GM18520 (cell line): ENCODE data around the gene NF2.

Experiments used
- ATAC-seq: cut with Tn5 transposase; IDR thresholded peaks from one replicate; pipeline ENCODE4 v1.9.1; 2021; ENCODE audit not compliant: unreplicated experiment

The NF2 gene

GRCh38 chr22:29661336-29661735 is 57.9 kb downstream of the NF2 start:
- ATAC-seq, result no peak

DNA sequence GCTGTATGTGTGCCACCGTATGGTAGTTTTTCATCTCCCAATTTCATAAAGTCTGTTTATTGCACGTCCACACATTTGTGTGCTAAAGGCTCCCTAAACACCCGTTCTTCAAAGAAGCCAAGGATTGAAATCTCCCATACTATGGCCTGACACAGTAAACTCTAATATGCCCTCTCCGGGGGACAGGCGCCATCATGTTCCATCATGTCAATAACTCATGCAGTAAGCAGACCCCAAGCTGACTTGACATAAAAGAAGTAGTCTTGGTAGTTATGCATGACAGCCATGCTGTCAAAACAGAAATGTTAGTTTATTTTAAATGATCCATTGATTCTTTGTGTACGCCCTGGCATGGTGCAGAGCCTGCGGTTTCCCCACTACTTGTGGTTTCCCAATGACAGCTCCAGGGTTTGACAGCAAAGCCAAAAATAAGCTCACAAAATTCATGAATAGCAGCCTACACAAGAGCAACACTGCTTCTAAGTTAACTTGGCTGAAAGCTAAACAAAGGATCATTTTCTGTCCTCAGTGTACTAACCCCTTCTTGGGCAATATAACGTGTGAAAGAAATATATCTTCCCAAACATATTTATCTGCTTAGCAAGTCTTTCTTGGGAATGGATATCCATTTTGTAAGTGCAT is 59.9 kb downstream of the NF2 start:
- ATAC-seq, result no peak

GRCh38 chr22:29665486-29665885 is 62.1 kb downstream of the NF2 start:
- no peak for ATAC-seq

DNA sequence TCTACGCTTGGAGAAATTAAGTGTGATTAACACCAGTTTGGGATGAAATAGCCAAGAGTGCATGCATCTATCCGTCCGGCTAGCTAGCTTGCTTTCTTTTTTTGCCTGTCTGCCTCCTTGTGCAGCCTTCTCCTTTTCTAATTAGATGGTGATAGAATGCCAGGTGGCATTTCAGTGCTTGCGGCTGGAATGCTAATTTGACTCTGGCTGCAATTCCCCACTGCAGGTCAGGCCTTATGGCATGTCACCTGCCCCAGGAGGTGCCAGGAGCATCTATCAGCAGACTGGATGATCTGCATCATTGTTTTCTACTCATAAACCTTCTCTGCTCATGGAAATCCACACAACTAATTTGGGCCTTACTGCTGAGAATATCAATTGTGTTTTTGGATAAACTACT is 65.2 kb downstream of the NF2 start:
- no peak for ATAC-seq

GRCh38 chr22:29670626-29671025 is 67.2 kb downstream of the NF2 start:
- no peak for ATAC-seq

DNA sequence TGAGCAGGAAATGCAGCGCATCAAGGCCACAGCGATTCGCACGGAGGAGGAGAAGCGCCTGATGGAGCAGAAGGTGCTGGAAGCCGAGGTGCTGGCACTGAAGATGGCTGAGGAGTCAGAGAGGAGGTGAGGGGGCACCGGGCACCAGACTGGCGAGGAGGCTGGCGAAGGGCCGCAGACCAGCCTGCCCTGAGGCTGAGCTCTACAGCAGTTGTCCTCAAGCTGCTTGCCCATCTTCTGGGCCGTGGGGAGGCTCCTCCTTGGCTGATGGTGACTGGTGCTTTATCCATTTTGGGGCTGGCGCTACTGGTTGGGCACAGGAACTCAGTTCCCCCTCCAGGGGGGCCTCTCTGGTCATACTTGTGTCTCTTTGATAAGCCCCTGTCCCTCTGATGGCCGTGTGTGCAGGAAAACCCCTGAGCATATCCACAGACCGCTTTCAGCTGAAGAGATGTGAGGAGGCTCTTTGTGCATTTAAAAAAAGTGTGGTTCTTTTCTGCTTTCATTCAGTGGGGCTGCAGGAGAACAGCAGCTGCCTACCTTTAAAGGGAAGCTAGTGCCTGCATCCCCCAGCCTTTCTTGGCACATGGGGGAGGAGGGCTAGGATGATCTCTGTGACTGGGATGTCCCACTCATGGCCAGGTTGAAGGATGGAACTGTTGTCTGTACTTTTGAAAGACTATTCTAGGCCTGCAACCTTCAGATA is 70.1 kb downstream of the NF2 start:
- no peak for ATAC-seq

DNA sequence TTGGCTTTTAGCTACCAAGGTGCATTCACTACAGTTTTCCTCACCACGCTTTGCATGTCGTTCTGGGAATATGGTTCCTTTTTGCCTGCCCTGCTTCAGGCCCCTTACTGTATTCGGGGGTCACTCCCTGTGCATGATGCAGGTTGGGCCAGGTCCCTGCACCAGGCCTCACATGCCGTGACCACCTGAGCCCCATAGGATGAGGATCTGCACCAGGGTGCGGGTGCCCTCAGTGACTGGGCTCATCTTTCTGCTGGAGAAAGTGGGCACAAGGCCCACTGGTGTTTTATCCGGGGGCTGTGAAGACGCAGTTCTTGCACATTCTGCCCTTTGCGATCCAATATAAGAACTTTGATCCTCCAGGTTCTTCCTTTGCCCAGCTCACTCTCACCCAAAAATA is 70.7 kb downstream of the NF2 start:
- no peak for ATAC-seq

GRCh38 chr22:29679316-29679715 is 75.9 kb downstream of the NF2 start:
- ATAC-seq, result no peak

DNA sequence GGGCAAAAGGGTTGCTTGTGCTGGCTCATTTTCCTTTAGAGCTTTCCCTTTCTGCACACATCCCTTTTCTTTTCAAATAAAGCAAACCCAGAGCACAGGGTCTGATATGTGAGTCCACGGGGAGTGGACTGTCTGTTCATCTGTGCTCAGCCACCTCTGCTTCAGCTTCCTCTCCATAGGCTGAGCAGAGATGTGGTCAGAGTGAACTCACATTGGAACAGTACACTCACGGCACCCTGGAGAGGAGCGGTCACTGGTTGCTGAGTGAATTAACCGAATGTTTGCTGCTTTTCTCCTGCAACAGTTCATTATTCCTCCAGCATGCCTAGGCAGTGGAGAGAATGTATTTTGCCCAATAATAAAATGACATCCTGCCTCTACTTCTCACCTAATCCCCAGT is 80.1 kb downstream of the NF2 start:
- ATAC-seq, result no peak

GRCh38 chr22:29684244-29684643 is 80.8 kb downstream of the NF2 start:
- ATAC-seq, result no peak

DNA sequence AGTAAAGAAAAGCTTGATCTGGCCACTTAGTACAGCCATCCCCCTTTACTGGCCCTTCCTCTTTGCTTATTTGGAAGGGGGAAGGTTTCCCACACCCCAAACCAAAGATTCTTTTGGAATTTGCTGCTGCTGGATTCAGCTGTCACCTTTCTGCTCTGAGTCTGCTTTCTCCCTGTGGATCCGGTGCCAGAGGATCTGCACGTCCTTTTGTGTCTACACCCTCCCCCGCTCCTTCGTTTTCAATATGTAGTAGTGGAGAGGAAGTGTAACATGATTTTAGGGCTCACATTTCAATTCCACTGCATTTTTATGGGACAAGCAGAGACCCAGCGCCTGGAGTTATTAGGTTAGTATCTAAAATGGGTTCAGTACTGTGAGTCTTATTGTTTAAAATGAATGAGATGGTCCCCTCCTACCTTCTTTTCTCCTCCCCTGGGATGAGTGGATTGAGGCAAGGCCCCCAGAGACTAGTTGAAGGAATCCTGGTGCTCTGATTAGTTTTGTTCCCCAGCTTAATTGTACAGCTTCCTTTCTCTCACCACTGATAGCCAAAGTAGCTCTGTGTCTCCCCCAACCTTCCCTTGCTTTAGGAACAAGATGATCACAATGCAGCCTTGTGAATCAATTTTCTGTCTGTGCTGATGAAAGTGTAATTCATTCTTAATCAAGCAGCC is 85.9 kb downstream of the NF2 start:
- no peak for ATAC-seq

- no peak for ATAC-seq
Observed at GRCh38 chr22:29689880-29690213, 86.4 kb downstream of the NF2 start.

GRCh38 chr22:29690476-29690875 is 87.0 kb downstream of the NF2 start:
- no peak for ATAC-seq

GRCh38 chr22:29691636-29692326 is 88.3 kb downstream of the NF2 start:
- no peak for ATAC-seq

DNA sequence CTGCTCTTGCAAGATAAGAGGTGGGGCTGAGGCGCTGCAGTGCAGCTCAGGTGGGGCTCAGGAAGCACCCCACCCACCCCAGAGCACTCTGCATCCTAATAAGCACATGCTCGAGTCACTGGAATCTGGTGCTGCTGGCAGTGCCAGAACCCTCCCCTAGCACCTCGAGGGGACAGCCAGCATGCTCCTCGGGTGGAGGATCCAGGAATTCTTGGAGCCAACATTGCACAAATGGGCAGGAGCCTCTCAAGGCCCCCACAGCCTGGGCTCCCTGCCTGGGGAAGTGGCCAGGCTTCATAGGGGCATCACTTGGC is 88.9 kb downstream of the NF2 start:
- no peak for ATAC-seq

- ATAC-seq, result no peak
Observed at GRCh38 chr22:29693161-29693560, 89.7 kb downstream of the NF2 start.

DNA sequence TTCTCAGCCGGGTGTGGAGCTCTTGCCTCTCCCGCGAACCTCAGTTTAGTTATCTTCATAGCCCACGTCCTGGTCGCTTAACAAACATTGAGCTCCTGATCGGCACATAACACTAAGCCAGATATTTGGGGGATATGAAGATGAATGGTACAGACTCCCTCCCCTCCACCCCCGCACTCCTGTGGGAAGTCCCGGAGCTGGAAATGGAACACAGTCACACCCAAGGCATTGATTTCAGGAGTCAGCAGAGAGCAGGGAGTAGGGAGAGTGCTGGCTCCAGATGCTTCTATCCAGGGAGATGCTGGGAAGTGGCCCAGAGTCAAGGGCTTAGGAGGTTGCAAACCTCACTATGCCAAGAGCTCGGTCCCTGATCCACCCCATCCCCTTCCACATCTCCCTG is 90.2 kb downstream of the NF2 start:
- ATAC-seq, result no peak

- ATAC-seq, result no peak
Observed at GRCh38 chr22:29695129-29695926, 91.9 kb downstream of the NF2 start.

- ATAC-seq, result no peak
Observed at GRCh38 chr22:29697853-29698598, 94.6 kb downstream of the NF2 start.

DNA sequence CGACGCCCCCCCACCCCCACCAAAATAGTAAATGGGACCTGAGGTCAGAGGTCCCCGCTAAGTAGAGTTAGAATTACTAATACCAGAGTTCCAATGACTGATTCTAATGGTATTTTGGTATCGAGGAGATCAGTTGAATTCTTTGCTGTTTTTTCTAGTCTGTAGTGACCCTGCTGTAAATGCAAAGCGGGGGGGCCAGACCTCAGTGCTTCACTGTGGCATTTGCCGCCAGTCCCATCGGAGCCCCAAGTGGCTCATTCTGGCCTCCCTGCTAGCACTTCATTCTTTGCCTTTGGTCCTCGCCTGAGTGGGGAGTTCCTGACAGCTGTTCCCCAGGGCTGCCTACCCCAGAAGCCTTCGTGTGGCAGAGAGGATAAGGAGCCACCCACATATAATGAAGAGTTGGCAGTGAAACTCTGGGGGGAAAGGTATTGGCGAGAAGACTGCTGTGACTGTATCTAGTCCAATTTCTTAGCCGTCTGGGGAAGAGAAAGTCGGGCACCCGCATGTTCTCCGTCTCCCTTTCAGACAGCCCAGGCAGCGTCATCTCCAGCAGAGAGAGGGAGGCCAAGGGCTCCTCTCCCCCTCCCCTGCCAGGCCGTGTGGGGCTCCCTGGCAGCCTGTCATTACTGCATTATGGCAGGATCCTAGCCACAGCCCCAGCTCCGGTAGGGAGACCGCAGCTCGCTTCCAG is 96.9 kb downstream of the NF2 start:
- no peak for ATAC-seq
